VCaP (cell line): ENCODE results near the gene BCR.

ENCODE experiments used
- H3K27ac ChIP-seq: fragments of 450-650 bp; 2 replicates; pipeline ENCODE4 v1.5.1; 2017
- CTCF ChIP-seq: fragments of 450-650 bp; conservative IDR thresholded peaks from 2 replicates; pipeline ENCODE4 v1.5.1; 2017; ENCODE audit warnings: mild to moderate bottlenecking, moderate library complexity

BCR gene

GRCh38 chr22:23235425-23235824 is 55.1 kb downstream of the BCR start:
- TF ChIP-seq CTCF = no peak
- no peak overlapping the region for H3K27ac ChIP-seq

- no peak overlapping the region for H3K27ac ChIP-seq
- TF ChIP-seq CTCF = no peak
These were observed 55.7 kb downstream of the BCR start for GRCh38 chr22:23236026-23236425.

- no peak for TF ChIP-seq CTCF
- H3K27ac ChIP-seq = no peak overlapping the region
These were observed 56.3 kb downstream of the BCR start for GRCh38 chr22:23236440-23237184.

GRCh38 chr22:23237201-23237798 is 57.0 kb downstream of the BCR start:
- H3K27ac ChIP-seq = no peak overlapping the region
- TF ChIP-seq CTCF = no peak

GRCh38 chr22:23237841-23238240 is 57.5 kb downstream of the BCR start:
- no peak for TF ChIP-seq CTCF
- H3K27ac ChIP-seq = no peak overlapping the region

GRCh38 chr22:23238707-23239106 is 58.4 kb downstream of the BCR start:
- H3K27ac ChIP-seq = no peak overlapping the region

GRCh38 chr22:23239429-23239828 is 59.1 kb downstream of the BCR start:
- TF ChIP-seq CTCF = no peak
- H3K27ac ChIP-seq = no peak overlapping the region

More at GRCh38 chr22:23238707-23239106, 58.4 kb downstream of the BCR start:
- no peak for TF ChIP-seq CTCF
